DMS79 treated with DMSO at 0.1 percent for 48 hours (cell line): ENCODE results near the gene DUOXA1.
"Not testable (repeated sequence)": the region's sequence is repeated elsewhere in the genome, so short reads cannot be mapped to it uniquely, and the experiment has no call there.

Experiments
- DNase-seq: peaks from one replicate; lab custom pipeline; 2025; lab: John Stamatoyannopoulos, UW

Gene DUOXA1

DNA sequence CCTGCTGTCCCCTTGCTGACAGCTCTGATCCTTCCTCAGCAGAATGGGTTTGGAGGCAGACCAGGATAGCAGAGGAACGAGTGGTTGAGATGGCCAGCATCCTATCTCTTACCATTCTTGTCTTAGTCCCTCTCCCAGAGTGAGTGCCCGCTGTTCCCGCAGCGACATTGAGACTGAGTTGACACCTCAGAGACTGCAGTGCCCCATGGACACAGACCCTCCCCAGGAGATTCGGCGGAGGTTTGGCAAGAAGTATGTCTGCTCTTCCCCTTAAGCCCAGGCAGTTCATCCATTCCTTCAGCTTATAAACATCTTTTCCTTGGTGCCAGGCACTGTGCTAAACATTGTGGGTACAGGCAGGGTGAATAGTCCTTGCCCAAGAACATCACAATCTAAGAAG lies 21.3 kb upstream of the DUOXA1 start:
- no peak for DNase-seq

DNA sequence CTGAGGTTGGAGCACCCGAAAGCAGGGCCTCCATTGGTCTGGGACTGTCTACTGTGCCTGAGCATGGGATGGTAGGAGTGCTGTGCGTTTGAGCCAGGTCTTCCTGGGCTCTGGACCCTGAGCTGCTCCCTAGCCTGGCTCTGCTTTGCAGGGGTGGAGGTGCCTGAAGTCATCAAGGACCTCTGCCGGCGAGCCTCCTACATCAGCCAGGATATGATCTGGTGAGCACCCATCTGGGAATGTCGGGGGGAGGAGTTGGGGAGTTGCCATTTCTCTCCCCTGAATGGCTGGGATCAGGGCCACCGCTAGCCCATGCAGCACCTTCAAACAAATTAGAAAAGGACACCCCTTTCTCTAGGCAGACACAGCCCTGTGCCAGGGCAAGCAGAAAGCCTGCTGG lies 20.8 kb upstream of the DUOXA1 start:
- DNase-seq, result no peak

GRCh38 chr15:45149060-45149459 lies 19.4 kb upstream of the DUOXA1 start:
- no peak for DNase-seq

GRCh38 chr15:45148076-45149059 lies 18.7 kb upstream of the DUOXA1 start:
- no peak for DNase-seq

- no peak for DNase-seq
Measured at GRCh38 chr15:45147606-45148005, 17.9 kb upstream of the DUOXA1 start.

- DNase-seq, result no peak
Measured at GRCh38 chr15:45146405-45146804, 16.7 kb upstream of the DUOXA1 start.

GRCh38 chr15:45144775-45145174 lies 15.1 kb upstream of the DUOXA1 start:
- no peak for DNase-seq

- DNase-seq, result no peak
Measured at GRCh38 chr15:45143946-45144345, 14.3 kb upstream of the DUOXA1 start.

DNA sequence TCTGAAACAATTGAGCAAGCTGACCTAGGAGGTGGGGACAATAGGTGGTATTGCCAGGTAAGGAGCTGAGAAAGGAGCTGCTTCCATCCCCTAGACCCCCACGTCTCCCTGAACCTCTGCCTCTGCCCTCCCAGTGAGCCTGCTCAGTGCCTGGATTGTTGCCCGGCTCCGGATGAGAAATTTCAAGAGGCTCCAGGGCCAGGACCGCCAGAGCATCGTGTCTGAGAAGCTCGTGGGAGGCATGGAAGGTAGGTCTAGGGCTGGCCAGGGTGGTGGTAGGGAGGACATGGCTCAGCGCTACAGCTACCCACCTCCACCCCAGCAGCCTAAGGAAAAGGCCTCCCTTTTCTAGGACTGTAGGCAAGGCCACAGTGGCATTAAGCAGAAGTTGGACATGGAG lies 13.4 kb upstream of the DUOXA1 start:
- no peak for DNase-seq

GRCh38 chr15:45141386-45141785 lies 11.7 kb upstream of the DUOXA1 start:
- no peak for DNase-seq

DNA sequence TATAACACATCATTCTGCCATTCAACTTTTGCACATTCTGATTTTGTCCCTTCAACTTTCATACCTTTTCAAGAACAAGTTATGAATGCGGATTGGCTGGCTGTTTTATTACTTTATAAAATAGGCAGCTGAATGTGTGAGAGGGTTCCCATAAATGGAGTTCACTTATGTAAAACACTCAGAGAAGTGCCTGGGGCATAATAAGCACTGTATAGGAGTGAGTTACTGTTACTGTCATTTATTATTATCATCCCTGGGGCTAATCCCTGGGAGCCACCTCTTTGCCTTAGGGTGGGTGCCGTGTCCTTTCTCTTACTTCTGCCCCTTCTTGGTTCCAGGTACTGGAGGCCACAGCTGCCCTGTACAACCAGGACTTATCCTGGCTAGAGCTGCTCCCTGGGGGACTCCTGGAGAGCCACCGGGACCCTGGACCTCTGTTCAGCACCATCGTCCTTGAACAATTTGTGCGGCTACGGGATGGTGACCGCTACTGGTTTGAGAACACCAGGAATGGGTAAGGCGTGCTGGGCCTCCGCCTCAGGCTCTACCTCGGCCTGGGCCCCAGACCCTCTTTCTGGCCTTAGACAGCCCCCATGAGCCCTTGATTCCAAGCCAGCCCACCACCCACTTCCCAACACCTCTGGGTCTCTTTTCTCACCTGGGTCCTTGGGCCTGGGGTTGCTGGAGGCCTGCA lies 11.0 kb upstream of the DUOXA1 start:
- DNase-seq, result no peak

GRCh38 chr15:45139770-45140169 lies 10.1 kb upstream of the DUOXA1 start:
- DNase-seq, result no peak

DNA sequence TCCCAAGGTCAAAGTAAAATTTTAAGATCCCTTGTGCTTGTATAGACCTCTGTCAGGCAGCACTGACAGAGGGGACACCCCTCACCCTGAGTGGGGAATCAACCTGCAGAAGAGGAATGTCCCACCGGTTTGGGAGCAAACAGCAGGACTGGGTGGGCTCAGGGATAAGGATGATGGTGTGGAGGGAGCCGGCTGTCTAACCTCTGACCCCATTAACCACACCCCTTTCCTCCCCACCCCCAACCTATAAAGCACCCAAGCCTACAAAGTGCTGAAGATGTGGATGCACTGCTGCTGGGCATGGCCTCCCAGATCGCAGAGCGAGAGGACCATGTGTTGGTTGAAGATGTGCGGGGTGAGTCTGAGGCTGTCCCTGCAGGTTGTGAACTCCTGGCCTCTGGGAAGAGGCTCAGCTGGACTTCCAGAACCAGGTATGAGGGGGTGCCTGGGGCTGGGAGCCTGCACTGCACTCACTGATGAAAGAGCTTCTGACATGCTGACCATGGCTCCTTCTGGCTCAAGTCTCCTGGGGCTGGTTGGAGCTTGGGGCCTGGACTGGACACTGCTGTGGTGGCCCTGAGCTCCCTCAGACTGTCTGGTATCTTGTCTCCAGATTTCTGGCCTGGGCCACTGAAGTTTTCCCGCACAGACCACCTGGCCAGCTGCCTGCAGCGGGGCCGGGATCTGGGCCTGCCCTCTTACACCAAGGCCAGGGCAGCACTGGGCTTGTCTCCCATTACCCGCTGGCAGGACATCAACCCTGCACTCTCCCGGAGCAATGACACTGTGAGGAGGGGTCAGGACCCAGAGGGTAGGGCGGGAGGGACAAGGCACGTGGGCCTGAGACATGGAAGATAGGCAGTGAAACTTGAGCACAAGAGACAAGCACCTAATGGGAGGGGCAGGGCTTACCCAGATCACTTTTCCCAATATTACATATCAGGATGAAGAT lies 9.4 kb upstream of the DUOXA1 start:
- DNase-seq, result no peak

DNA sequence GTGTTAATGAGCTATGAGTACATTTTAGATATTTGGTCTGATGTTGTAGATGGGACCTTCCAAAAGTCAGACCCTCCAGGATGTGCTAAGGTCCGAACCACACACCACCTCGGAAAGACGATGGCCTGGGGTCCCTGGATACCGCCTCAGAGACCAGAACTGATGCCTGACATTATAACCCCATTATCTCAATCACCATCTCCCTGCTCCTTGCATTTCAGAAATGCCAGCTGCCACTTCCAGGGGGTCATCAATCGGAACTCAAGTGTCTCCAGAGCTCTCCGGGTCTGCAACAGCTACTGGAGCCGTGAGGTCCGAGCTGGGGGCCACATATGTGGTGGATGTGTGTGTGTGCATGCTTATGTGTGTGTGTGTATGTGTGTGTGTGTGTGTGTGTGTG lies 8.0 kb upstream of the DUOXA1 start:
- DNase-seq, result no peak

- no peak for DNase-seq
Measured at GRCh38 chr15:45136378-45136764, 6.7 kb upstream of the DUOXA1 start.

DNA sequence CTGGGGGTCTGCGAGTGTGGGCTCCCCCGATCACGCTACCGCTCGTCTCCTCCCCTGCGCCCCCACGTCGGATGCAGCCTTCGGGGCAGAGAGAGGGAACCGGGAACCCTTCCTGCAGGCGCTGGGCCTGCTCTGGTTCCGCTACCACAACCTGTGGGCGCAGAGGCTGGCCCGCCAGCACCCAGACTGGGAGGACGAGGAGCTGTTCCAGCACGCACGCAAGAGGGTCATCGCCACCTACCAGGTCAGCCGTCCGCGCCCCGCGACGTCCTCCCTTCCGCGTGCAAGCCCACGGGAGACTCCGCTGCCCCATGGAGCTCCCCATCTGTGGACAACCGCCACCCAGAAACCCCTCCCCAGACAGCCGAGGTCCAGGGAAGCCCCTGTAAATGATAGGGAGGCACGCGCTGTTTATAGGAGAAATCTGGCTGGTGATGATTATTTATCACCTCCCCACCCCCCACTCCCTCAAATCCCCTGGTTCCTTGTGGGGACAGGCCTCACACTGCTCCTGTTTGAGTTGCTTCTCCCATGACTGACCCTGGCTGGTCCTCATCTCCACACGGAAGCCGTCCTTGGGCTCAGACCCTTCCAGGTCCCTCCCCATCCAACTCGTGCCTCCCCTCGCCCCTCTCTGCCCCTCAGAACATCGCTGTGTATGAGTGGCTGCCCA lies 6.2 kb upstream of the DUOXA1 start:
- DNase-seq, result not testable (repeated sequence)

GRCh38 chr15:45134682-45135604 lies 5.3 kb upstream of the DUOXA1 start:
- no peak for DNase-seq

- DNase-seq, result no peak
Measured at GRCh38 chr15:45134046-45134445, 4.4 kb upstream of the DUOXA1 start.

- DNase-seq, result peak; percentile 50
Measured at GRCh38 chr15:45133561-45133920, 3.9 kb upstream of the DUOXA1 start.

DNA sequence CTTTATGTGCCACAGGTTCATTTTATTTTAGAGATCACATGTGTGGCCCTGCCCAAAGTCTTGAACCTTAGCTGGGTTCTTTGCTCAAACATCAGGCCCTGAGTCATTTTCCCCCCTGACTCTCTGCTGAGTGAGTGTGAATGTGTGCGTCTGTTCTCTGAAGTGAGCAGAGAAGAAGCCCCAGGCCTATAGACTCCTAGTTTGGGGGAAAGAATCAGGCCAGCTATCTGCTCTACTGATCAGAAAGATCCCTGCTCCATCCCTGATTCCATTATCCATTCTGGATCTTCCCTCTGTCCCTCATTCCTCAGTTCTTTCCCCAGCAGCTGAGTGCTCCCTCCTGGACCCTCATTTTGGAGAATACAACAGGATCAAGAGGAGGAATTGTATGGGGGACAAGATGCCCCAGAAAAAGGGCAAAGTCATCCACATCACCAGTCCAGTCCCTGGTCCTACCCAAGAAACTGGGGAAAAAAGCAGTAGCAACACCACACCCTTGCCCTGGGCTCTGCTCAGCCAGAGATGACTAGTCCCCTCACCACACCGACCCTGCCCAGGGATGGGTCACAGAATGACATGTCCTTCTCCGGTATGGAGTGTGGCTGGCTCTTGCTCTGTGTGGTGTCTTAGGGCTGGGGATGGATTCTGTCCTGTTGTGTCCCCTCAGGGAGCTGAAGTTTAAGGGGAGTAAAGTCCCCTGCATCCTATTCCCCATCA lies 3.3 kb upstream of the DUOXA1 start:
- no peak for DNase-seq
